GM21723 (cell line): ENCODE measurements around the gene LCN15.
"Not testable (repeated sequence)": the region's sequence is repeated elsewhere in the genome, so short reads cannot be mapped to it uniquely, and the experiment has no call there.

Experiments used
- ATAC-seq: cut with Tn5 transposase; IDR thresholded peaks from one replicate; pipeline ENCODE4 v1.9.1; 2021; ENCODE audit warnings: mild to moderate bottlenecking, moderate library complexity; ENCODE audit not compliant: unreplicated experiment

The LCN15 gene

GRCh38 chr9:136756836-136757235, 7.5 kb downstream of the LCN15 start:
- no peak for ATAC-seq

DNA sequence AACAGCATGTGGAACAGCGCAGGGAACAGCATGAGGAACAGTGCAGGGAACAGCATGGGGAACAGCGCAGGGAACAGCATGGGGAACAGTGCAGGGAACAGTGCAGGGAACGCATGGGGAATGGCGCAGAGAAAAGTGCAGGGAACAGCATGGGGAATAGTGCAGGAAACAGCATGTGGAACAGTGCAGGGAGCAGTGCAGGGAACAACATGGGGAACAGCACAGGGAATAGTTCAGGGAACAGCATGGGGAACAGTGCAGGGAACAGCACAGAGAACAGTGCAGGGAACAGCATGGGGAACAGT, 8.2 kb downstream of the LCN15 start:
- ATAC-seq = no peak

DNA sequence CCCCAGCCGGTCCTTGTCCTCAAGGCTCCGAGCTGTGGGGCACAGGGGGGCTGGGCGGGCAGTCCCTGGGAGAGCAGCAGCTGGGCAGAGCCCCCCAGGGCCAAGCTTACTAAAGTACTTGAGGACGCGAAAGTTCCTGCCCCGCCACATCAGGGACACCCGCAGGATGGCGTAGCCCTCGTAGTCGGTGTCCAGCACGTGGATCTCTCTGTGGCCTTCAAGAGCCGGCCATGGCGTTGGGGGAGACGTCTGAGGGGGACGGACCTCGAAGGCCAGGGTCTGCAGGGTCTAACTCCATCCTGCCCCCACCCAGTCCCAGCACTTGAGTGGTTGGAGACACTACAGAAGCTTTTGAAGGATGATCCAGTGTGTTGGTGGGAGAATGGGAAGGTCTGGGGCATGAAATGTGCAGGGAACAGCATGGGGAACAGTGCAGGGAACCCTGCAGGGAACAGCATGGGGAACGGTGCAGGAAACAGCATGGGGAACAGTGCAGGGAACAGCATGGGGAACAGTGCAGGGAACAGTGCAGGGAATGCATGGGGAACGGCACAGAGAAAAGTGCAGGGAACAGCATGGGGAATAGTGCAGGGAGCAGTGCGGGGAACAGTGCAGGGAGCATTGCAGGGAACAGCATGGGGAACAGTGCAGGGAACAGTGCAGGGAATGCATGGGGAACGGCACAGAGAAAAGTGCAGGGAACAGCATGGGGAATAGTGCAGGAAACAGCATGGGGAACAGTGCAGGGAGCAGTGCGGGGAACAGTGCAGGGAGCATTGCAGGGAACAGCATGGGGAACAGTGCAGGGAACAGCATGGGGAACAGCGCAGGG, 8.8 kb downstream of the LCN15 start:
- not testable (repeated sequence) for ATAC-seq

- no peak for ATAC-seq
Observed at GRCh38 chr9:136754626-136755301, 9.6 kb downstream of the LCN15 start.

- no peak for ATAC-seq
Observed at GRCh38 chr9:136754059-136754572, 10.2 kb downstream of the LCN15 start.

DNA sequence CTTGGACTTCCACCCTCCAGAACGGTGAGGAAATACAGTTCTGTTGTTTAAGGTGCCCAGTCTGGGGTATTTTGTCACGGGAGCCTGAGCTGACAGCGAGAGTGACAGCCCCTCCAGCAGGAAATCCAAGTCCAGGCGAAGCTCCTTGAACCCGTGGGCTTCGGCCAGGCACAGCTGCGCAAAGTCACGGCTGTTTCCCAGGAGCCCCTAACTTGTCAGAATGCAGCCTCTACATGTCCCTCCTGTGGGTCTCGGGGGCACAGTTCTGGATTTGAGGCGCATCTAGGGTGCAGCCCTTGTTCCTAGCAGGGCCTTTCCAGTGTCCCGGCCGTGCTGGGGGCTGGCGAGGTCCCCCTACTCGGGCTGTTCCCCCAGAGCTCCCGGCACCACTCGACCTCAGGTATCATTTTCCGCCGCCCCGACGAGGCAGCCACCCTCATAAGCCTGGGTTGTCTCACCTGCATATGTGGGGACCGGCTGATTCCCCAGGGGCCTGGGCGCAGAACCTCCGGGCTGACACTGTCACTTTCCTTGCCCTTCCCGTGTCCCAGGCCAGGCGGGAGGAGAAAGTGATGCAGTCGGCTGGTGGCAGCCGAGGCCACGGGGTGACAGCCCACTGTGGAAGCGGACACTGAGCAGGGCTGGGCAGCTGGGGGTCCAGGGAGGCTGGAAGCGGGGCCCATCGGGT, 10.8 kb downstream of the LCN15 start:
- ATAC-seq = no peak

- no peak for ATAC-seq
Observed at GRCh38 chr9:136751814-136752213, 12.5 kb downstream of the LCN15 start.

DNA sequence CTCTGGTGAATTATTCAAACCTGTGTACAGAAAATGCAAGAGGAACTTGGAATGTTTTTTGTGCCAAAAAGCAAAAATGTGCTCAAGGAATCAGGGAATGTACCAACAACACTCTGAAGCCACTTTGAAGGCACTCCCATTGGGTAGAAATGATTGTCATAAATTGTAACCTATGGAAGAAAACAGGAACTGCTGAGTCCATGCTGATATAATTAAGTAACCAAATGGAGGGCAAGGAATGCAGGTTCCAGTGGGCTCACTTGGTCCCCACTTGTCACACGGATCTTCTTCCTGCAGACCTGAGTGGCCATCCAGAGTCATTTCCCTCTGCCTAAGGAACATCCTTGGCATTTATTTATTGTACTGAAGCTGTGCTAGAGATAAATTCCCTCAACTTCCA, 13.1 kb downstream of the LCN15 start:
- no peak for ATAC-seq

- ATAC-seq = no peak
Observed at GRCh38 chr9:136750526-136750925, 13.8 kb downstream of the LCN15 start.

DNA sequence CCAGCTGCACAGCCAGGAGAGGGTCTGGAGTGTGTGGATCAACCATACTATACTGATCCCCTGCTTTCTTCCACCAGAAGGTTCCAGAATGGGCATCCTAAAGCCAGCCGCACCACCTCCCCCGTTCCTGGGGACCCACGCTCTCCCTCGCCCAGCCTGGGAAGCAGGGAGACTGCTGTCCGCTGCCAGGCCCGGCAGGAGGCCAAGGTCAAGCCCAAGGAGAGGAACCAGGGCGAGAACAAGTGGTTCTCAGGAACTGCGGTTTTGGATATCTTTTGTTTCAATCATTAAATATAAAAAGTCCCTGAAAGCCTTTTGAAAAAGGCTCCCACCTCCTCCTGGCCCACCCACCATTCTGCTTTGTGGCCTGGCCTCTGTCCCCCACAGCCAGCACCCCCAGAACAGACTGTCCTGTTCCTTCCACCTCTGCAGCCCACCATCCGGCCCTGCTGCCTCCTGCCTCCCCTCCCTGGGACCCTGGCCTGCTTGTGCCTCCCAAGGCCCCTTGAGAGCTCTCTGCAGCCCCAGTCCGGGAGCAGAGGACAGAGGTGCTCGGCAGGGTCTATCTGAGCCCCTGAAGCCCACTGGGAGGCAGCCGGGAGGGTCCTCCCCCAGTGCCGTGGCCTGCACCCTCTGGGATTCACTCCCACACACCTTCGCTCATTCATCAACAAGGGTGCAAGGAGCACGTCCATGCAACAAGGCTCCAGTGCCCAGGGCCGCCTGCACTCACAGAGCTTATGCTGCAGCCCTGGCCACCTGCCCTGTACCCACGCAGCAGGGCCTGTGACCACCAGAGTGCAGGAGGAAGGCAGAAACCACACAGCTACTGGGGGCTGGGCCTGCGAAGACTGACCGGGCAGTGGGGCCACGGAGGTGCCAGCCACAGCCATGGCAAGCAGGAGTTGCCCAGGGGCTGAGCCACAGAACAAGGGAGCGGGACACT, 15.4 kb downstream of the LCN15 start:
- no peak for ATAC-seq

DNA sequence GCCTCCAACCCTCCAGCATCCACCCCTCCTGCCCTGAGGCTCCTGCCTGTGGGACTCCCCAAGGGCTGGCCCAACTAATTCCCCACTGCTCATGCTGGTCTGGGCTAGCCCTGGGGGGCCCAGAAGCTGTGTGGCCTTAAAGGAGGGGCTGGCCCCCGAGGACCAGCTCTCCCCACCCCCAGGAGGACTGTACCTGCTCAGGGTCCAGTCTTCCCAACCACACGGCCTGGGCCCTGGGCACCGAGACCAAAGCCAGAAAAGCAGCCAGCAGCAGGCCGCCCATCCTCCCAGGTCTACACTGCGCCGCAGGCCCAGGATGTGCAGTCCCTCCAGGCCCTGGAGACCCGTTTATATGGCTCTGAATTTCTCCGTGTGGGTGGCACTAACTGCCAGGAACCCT, 16.1 kb downstream of the LCN15 start, which contains the start of gene LCN6:
Gene LCN6 (minus strand): TSS at position 325 of the 400 bp plus-strand sequence. CDS start 42 bp downstream, at position 283.
- no peak for ATAC-seq

GRCh38 chr9:136747161-136748060, 16.9 kb downstream of the LCN15 start:
- ATAC-seq = no peak

DNA sequence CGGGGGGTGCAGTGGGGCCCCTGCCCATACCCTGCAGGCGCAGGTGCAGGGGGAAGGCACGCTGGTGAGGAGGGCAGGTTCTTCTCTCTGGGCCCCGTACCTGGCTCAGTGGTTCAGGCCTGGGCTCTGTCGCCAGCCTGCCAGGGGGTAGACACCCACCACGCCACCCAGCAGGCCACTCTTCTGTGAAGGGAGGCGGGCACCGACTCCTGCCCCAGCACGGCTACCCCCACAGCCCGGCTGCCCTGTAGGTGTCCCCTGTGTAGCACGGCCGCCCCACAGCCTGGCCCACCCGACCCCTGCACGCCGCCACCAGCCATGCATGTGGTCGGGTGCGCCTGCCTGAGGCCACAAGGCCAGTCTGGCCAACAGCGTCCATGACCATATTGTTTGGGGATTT, 17.7 kb downstream of the LCN15 start:
- ATAC-seq = no peak

- no peak for ATAC-seq
Observed at GRCh38 chr9:136746155-136746490, 18.2 kb downstream of the LCN15 start.

GRCh38 chr9:136745389-136746154, 18.7 kb downstream of the LCN15 start:
- no peak for ATAC-seq

GRCh38 chr9:136744773-136745172, 19.5 kb downstream of the LCN15 start:
- ATAC-seq = no peak

GRCh38 chr9:136743639-136744211, 20.6 kb downstream of the LCN15 start:
- no peak for ATAC-seq

- ATAC-seq = no peak
Observed at GRCh38 chr9:136742591-136743391, 21.5 kb downstream of the LCN15 start, which contains the start of gene LCN10. Gene LCN10 (minus strand): TSS chr9:136742940. CDS start chr9:136742903, 37 bp downstream.
